Duodenal mucosa (tissue), 2 donors: ENCODE results near the gene ENO2.
A peak's percentile ranks its signal among the peaks of the same experiment; 100 is the strongest.

Experiments
- H3K27ac ChIP-seq: one replicate; pipeline ENCODE4 v1.7.0; 2013; ENCODE audit warnings: low read depth, low read length
- H3K27me3 ChIP-seq, 2 donors: one replicate each; pipeline ENCODE4 v1.7.0; 2013; ENCODE audit warnings: low read length in 2 of 2, control low read depth in 1 of 2; ENCODE audit not compliant: insufficient read depth in 2 of 2, control insufficient read depth in 1 of 2
- H3K36me3 ChIP-seq, 2 donors: one replicate each; pipeline ENCODE4 v1.7.0; 2013; ENCODE audit warnings: low read length in 2 of 2, control low read depth in 1 of 2; ENCODE audit not compliant: insufficient read depth in 2 of 2, control insufficient read depth in 1 of 2
- H3K4me1 ChIP-seq, 2 donors: one replicate each; pipeline ENCODE4 v1.7.0; 2013; ENCODE audit warnings: low read length in 2 of 2, control low read depth in 1 of 2; ENCODE audit not compliant: insufficient read depth in 2 of 2, control insufficient read depth in 1 of 2
- H3K4me3 ChIP-seq, 2 donors: one replicate each; pipeline ENCODE4 v1.7.0; 2013; ENCODE audit warnings: low read length in 2 of 2, low read depth in 1 of 2
- H3K9ac ChIP-seq, 2 donors: one replicate each; pipeline ENCODE4 v1.7.0; 2013; ENCODE audit warnings: low read length in 2 of 2, low read depth in 1 of 2
- H3K9me3 ChIP-seq, 2 donors: one replicate each; pipeline ENCODE4 v1.7.0; 2013; ENCODE audit warnings: low read length in 2 of 2, control low read depth in 1 of 2; ENCODE audit not compliant: control insufficient read depth in 1 of 2

Gene ENO2

DNA sequence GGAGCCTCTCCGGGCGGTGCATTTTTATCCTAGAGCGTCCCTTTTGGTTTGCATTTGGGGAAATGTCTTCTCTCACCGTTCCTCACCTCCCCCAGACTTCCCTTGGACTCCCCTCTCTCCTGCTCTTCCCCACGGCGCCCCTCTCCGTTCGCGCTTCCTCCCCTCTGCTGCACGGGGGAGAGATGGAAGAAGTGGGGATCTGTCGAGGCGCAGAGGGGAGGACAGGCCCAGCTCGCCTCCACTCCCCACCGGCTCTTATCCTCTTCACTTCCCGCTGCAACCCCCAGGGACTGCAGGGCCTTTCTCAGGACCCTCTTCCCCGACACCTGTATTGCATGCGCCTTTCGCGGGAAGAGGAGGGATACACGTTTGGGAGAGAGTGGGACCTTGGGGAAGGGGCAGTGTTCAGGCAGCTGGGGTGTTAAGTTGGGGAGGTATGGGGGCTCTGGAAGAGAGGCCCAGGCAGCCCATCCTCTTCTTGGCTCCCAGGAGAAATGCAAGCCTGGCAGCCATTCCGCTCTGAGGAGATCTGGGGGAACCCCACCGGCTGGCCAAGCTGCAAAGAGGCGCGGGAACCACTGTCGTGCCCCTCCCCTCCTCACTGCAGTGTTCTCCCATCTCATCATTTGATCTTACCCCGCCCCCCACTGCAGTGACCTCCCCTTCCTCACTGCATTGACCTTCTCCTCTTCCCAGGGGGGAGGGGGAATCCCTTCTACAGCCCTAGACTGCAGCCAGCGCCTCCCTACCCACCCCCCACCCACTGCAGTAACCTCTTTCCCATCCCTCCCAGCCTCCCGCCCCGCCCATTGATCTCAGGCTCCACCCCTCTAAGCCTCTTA lies 788 bp downstream of the ENO2 start:
- peaks cover 12 to 16% of the 10 kb centered on the region in 2 donors for H3K4me1 ChIP-seq
- H3K27me3 ChIP-seq, result peaks cover 10 to 12% of the 10 kb centered on the region in 2 donors
- peak overlapping the region in 1 of 2 donors; percentile 30 for H3K9ac ChIP-seq
- peak overlapping the region; percentile 60 to 70 for H3K4me3 ChIP-seq
- no peak overlapping the region for H3K27ac ChIP-seq
- H3K9me3 ChIP-seq, result no peaks in the 10 kb centered on the region
- peaks cover 0 to 5% of the 10 kb centered on the region in 2 donors for H3K36me3 ChIP-seq

- H3K27ac ChIP-seq, result no peak overlapping the region
- H3K27me3 ChIP-seq, result peaks cover 10 to 12% of the 10 kb centered on the region in 2 donors
- H3K4me1 ChIP-seq, result peaks cover 12 to 16% of the 10 kb centered on the region in 2 donors
- H3K36me3 ChIP-seq, result peaks cover 0 to 5% of the 10 kb centered on the region in 2 donors
- no peaks in the 10 kb centered on the region for H3K9me3 ChIP-seq
- H3K9ac ChIP-seq, result no peak overlapping the region
- no peak overlapping the region for H3K4me3 ChIP-seq
Measured at GRCh38 chr12:6915789-6916285, 1.5 kb downstream of the ENO2 start.

DNA sequence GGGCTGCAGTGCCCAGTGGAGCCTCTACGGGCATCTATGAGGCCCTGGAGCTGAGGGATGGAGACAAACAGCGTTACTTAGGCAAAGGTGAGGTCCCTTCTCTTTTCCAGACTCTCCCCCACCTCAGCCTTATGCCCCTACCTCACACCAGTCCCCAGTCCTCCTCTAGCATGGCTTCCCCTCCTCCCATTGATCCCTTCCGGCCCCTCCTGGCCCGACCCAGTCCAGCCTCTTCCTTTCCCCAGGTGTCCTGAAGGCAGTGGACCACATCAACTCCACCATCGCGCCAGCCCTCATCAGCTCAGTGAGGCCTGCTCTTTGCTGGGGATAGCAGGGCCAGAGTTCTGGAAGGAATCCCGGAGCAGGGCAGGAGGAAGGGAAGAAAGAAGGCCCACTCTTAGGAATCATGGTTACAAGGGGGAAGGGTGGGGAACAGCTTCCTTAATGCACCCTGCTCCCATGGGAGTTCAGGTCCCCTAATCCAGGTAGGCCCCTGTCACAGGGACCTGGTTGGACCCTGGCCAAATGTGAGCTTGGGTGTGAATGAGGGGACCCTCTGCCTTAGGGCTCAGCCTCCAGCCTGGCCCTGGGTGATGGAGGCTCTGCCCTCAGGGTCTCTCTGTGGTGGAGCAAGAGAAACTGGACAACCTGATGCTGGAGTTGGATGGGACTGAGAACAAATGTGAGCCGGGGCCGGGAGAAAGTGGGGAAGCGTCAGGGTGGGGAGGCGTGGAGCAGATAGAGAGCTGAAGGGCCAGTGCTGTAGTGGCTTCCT lies 2.2 kb downstream of the ENO2 start:
- Histone ChIP-seq H3K9ac (no peak overlapping the region), H3K27ac (no peak overlapping the region)

DNA sequence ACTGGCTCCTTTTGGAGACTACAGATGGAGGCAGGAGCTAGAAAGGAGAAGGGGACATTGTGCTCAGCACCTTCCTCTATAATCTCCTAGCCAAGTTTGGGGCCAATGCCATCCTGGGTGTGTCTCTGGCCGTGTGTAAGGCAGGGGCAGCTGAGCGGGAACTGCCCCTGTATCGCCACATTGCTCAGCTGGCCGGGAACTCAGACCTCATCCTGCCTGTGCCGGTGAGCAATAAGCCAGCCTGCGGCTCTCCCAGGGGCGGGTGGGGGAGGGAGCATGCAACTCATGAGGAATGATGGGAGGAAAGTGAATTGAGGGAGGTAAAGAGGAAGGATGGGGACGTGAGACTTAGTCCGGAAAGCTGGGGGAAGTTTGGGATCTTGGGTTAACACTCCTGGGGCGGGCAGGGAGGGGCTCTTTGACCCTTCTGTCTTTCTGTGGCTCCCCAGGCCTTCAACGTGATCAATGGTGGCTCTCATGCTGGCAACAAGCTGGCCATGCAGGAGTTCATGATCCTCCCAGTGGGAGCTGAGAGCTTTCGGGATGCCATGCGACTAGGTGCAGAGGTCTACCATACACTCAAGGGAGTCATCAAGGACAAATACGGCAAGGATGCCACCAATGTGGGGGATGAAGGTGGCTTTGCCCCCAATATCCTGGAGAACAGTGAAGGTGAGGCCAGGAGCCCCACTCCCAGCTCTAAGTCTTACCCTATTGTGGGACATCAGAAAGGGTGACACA lies 3.3 kb downstream of the ENO2 start:
- no peak overlapping the region for H3K4me3 ChIP-seq
- peaks cover 4 to 5% of the 10 kb centered on the region in 2 donors for H3K27me3 ChIP-seq
- H3K4me1 ChIP-seq, result peaks cover 12 to 16% of the 10 kb centered on the region in 2 donors
- H3K36me3 ChIP-seq, result peaks cover 0 to 5% of the 10 kb centered on the region in 2 donors
- H3K9ac ChIP-seq, result no peak overlapping the region
- no peak overlapping the region for H3K27ac ChIP-seq
- no peaks in the 10 kb centered on the region for H3K9me3 ChIP-seq

More for the DNA sequence above, 2.2 kb downstream of the ENO2 start:
- Histone ChIP-seq H3K4me1 (peaks cover 12 to 16% of the 10 kb centered on the region in 2 donors), H3K36me3 (peaks cover 0 to 5% of the 10 kb centered on the region in 2 donors), H3K4me3 (no peak overlapping the region), H3K9me3 (no peaks in the 10 kb centered on the region), H3K27me3 (peaks cover 4 to 12% of the 10 kb centered on the region in 2 donors)

GRCh38 chr12:6919588-6919987 lies 5.2 kb downstream of the ENO2 start:
- no peak overlapping the region for H3K4me3 ChIP-seq
- no peaks in the 10 kb centered on the region for H3K9me3 ChIP-seq
- H3K9ac ChIP-seq, result no peak overlapping the region
- no peak overlapping the region for H3K27ac ChIP-seq
- H3K4me1 ChIP-seq, result peaks cover 10 to 18% of the 10 kb centered on the region in 2 donors
- H3K27me3 ChIP-seq, result no peaks in the 10 kb centered on the region
- peaks cover 0 to 5% of the 10 kb centered on the region in 2 donors for H3K36me3 ChIP-seq

- no peak overlapping the region for H3K4me3 ChIP-seq
- H3K27ac ChIP-seq, result no peak overlapping the region
- no peaks in the 10 kb centered on the region for H3K9me3 ChIP-seq
- H3K4me1 ChIP-seq, result peaks cover 21 to 27% of the 10 kb centered on the region in 2 donors
- H3K27me3 ChIP-seq, result no peaks in the 10 kb centered on the region
- no peak overlapping the region for H3K9ac ChIP-seq
- peaks cover 0 to 5% of the 10 kb centered on the region in 2 donors for H3K36me3 ChIP-seq
Measured at GRCh38 chr12:6921539-6921938, 7.2 kb downstream of the ENO2 start.

- H3K4me3 ChIP-seq, result peak overlapping the region in 1 of 2 donors; percentile 5
- peaks cover 0 to 5% of the 10 kb centered on the region in 2 donors for H3K36me3 ChIP-seq
- H3K27ac ChIP-seq, result no peak overlapping the region
- no peaks in the 10 kb centered on the region for H3K27me3 ChIP-seq
- no peaks in the 10 kb centered on the region for H3K9me3 ChIP-seq
- no peak overlapping the region for H3K9ac ChIP-seq
- peaks cover 28 to 34% of the 10 kb centered on the region in 2 donors for H3K4me1 ChIP-seq
Measured at GRCh38 chr12:6921996-6922946, 7.9 kb downstream of the ENO2 start.

DNA sequence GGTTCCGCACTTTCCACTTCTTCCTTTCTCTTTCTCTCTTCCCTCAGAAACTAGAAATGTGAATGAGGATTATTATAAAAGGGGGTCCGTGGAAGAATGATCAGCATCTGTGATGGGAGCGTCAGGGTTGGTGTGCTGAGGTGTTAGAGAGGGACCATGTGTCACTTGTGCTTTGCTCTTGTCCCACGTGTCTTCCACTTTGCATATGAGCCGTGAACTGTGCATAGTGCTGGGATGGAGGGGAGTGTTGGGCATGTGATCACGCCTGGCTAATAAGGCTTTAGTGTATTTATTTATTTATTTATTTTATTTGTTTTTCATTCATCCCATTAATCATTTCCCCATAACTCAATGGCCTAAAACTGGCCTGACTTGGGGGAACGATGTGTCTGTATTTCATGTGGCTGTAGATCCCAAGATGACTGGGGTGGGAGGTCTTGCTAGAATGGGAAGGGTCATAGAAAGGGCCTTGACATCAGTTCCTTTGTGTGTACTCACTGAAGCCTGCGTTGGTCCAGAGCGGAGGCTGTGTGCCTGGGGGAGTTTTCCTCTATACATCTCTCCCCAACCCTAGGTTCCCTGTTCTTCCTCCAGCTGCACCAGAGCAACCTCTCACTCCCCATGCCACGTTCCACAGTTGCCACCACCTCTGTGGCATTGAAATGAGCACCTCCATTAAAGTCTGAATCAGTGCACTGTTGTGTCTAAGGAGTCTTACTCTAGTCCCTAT lies 8.8 kb downstream of the ENO2 start:
- Histone ChIP-seq H3K27me3 (no peaks in the 10 kb centered on the region), H3K36me3 (peaks cover 0 to 5% of the 10 kb centered on the region in 2 donors), H3K4me3 (peak overlapping the region in 1 of 2 donors; percentile 5), H3K9ac (no peak overlapping the region), H3K27ac (no peak overlapping the region), H3K4me1 (peaks cover 28 to 35% of the 10 kb centered on the region in 2 donors), H3K9me3 (no peaks in the 10 kb centered on the region)
